GM19324 (cell line): ENCODE results near the gene HES7.
"Not testable (repeated sequence)": the region's sequence is repeated elsewhere in the genome, so short reads cannot be mapped to it uniquely, and the experiment has no call there.

ENCODE experiments used
- ATAC-seq: cut with Tn5 transposase; IDR thresholded peaks from one replicate; pipeline ENCODE4 v1.9.1; 2021; ENCODE audit warnings: mild to moderate bottlenecking, moderate library complexity; ENCODE audit not compliant: unreplicated experiment, low FRiP score

The HES7 gene

GRCh38 chr17:8123695-8124349, at the start of gene HES7:
HES7 (minus strand) TSS chr17:8124106; CDS start chr17:8124084, 22 bp downstream.
- no peak for ATAC-seq

DNA sequence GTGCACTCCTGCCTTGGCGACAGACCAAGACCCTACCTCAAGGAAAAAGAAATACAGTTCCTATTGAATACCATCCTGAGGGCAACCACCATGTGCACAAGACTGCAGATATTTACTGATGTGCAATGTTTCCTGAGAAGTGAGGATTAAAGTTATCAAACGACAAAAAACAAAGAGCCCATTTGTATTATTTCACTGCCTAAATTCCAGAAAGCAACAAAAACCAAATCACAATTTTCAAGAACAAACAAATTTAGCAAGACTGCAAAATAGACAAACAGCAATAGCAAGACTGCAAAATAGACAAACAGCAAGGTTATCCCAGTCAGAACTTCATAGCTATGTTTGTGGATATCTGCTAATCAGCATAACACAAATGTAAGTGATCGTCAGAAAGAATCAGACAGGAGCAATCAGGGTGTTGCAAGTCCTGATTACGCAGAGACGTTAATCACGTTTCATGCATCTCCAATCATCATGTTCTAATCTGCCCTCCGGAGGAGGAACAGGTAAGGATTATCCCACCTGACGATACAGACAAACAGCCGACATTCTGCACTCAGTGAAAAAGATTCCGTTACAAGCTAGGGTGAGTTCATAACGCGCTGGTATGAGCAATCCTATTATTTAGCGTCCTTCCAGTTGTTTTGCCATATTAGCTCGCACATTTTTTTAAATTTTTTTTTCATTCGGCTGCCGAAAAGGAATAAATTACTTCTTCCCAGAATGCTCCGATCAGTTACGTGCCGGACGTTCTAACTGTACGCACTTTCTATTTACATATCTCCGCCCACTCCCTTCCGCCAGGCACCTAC, 49.4 kb upstream of the HES7 start:
- ATAC-seq, result peak; percentile 74

GRCh38 chr17:8170186-8170585, 46.3 kb upstream of the HES7 start:
- ATAC-seq, result not testable (repeated sequence)

DNA sequence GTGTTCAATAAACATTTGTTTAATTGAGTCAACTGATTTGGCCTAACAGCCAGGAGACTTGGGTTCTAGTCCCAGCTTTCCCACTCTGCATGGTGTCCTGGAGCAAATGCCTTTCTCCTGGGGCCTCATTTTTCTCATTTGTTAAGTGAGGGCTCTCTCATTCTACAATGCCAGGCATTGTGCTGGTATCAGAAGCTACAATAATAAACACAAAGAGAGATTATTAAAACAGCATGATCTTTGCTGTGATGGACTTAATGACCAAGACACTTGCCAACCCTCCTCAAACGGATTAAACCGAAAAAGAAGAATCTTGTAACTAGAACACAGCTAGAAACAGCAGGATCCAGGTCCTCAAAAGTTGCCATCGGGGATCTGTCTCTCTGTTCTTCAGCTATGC, 43.6 kb upstream of the HES7 start:
- no peak for ATAC-seq

GRCh38 chr17:8166731-8167130, 42.8 kb upstream of the HES7 start:
- ATAC-seq, result no peak

DNA sequence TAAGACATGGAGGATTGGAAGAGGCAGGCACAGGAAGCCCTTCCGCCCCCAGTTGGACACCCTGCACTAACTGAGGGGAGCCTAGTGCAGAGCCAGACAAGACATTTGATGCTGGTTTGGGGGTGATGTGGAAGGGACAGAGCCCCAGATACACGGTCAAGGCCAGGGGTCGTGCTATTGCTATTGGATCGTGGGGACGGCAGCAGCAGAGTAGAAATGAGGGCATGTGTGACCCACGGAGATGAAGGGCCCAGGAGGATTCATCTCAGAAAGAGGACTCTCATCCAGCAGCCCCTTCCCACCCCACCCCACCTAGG, 40.9 kb upstream of the HES7 start:
- no peak for ATAC-seq

GRCh38 chr17:8163978-8164814, 40.3 kb upstream of the HES7 start:
- no peak for ATAC-seq

GRCh38 chr17:8162997-8163977, 39.4 kb upstream of the HES7 start:
- peak; percentile 8 for ATAC-seq

- peak; percentile 45 for ATAC-seq
These were observed 38.5 kb upstream of the HES7 start, which contains the start of gene VAMP2 for GRCh38 chr17:8162233-8162996. VAMP2 (minus strand) TSS chr17:8162948; CDS start chr17:8162879, 69 bp downstream.

GRCh38 chr17:8161289-8162232, 37.7 kb upstream of the HES7 start:
- ATAC-seq, result no peak

GRCh38 chr17:8160741-8161221, 36.9 kb upstream of the HES7 start:
- no peak for ATAC-seq

DNA sequence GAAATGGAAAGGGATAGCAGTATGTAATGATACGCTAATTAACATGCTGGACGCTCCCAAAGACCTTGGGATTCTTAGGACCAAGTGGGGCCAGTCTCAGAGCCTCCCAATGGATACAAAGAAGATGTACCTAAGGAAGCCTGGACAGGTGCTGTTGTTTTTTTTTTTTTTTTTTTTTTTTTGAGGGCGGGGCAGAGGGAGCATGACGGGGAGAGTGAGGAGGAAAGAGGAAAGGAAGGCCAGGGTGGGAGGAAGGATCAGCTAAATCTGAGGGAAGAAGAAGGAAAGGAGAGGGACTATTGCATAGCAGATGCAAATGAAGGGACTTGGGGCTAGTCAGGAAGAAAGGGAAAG, 36.3 kb upstream of the HES7 start:
- ATAC-seq, result no peak

GRCh38 chr17:8159459-8160223, 35.7 kb upstream of the HES7 start:
- no peak for ATAC-seq

- no peak for ATAC-seq
These were observed 35.1 kb upstream of the HES7 start for GRCh38 chr17:8159032-8159400.

DNA sequence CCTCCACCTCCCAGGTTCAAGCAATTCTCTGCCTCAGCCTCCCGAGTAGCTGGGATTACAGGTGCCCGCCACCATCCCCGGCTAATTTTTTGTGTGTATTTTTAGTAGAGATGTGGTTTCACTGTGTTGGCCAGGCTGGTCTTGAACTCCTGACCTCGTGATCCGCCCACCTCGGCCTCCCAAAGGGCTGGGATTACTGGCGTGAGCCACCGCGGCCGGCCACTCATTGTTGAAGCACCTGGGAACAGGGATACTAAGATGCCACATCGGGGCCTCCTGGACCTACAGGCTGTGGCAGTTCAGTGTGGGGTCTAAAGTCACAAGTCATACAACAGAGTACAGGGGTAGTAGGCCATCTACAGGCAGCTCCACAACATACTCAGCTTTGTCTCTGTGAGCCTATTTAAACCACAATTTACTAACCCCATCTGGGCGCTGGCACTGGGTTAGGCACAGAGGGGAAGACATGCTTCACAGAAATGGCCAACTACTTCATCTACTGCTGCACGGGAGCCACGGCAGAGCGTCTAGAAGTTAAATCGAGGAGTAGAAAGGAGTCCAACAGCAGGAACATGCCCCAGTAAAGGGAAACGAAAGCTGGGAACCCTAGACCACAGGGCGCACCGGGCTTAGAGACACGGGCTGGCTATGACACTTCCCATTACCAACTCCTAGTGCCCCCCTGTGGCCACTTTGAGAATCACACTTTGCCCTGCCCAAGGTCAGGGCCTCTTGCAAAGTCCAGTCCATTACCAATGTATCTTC, 34.5 kb upstream of the HES7 start:
- ATAC-seq, result no peak

GRCh38 chr17:8156246-8156992, 32.5 kb upstream of the HES7 start:
- peak; percentile 87 for ATAC-seq
